K562 (cell line): ENCODE results near the gene DDX54. TPM values are rescaled to one million over a fixed set of nuclear protein-coding genes. Genes with fewer than 3 reads are reported as not detected.
A peak's percentile ranks its signal among the peaks of the same experiment; 100 is the strongest.

Experiments used
- ADNP ChIP-seq: fragments of 200-800 bp; sonication (Bioruptor generic); IDR thresholded peaks from 2 replicates; pipeline ENCODE4 v1.6.1; 2016; ENCODE audit warnings: missing genetic modification characterization, missing compliant biosample characterization
- GTF2A2 ChIP-seq: IDR thresholded peaks from 2 replicates; pipeline ENCODE4 v1.6.1; 2016; ENCODE audit warnings: mild to moderate bottlenecking, missing genetic modification characterization, missing compliant biosample characterization
- ILK ChIP-seq: fragments of 450-650 bp; IDR thresholded peaks from 2 replicates; pipeline ENCODE4 v1.6.1; 2016; ENCODE audit warnings: missing genetic modification characterization, low read depth, mild to moderate bottlenecking, missing compliant biosample characterization, moderate library complexity, borderline replicate concordance
- PYGO2 ChIP-seq: fragments of 450-650 bp; IDR thresholded peaks from 2 replicates; pipeline ENCODE4 v1.6.1; 2016; ENCODE audit warnings: mild to moderate bottlenecking, missing genetic modification characterization, moderate library complexity, missing compliant biosample characterization
- RBM17 ChIP-seq: fragments of 200-400 bp; formaldehyde crosslinking; IDR thresholded peaks from 2 replicates; pipeline ENCODE4 v1.6.1; 2017; ENCODE audit warnings: low read depth, mild to moderate bottlenecking, low read length, borderline replicate concordance
- RUNX1 ChIP-seq: sonication (generic); IDR thresholded peaks from 2 replicates; pipeline ENCODE4 v1.6.1; 2016; ENCODE audit warnings: antibody characterized with exemption, low read depth
- SPI1 ChIP-seq: IDR thresholded peaks from 2 replicates; pipeline ENCODE4 v1.6.1; 2011; ENCODE audit warnings: low read depth, low read length, control low read depth, borderline replicate concordance
- SRF ChIP-seq, 2 experiments: fragments of 250-450, 450-650 bp in 1 of 2; sonication (Bioruptor Pico) in 1 of 2; sonication (generic) in 1 of 2; formaldehyde crosslinking; IDR thresholded peaks; 2 replicates each; pipeline versions ENCODE4 v1.5.0 to v1.5.1; 2020 to 2022; ENCODE audit warnings: mild to moderate bottlenecking in 1 of 2, missing genetic modification reagents in 1 of 2
- YBX1 ChIP-seq: fragments of 450-650 bp; IDR thresholded peaks from 2 replicates; pipeline ENCODE4 v1.7.1; 2016; ENCODE audit warnings: mild to moderate bottlenecking
- ZNF507 ChIP-seq: conservative IDR thresholded peaks from 2 replicates; pipeline ENCODE4 v1.6.1; 2017; ENCODE audit warnings: missing genetic modification characterization, missing compliant biosample characterization
- polyA plus RNA-seq, 8 experiments: library from polyadenylated mRNA; depleted of rRNA in 4 of 8; stranded (reverse) in 5 of 8; unstranded in 3 of 8; fragments of >200 nt; fragmentation: Nextera tagmentation in 2 of 8; fragmentation: Illumina TruSeq in 1 of 8; extraction: Ambion mirVana in 2 of 8; extraction: Trizol in 1 of 8; gene quantifications; 2 replicates each; pipeline versions ENCODE4 v1.2.1 to v1.2.3, GENCODE V29; 2011 to 2014; ENCODE audit warnings: inconsistent platforms in 1 of 8, missing spikeins in 1 of 8
- total RNA-seq, 7 experiments: library from RNA; depleted of rRNA in 6 of 7; stranded (reverse); fragments of >200 nt in 6 of 7; fragmentation: Illumina TruSeq in 2 of 7; extraction: Trizol in 2 of 7; gene quantifications; 2 replicates each; pipeline versions ENCODE4 v1.2.1 to v1.2.3, GENCODE V29; 2011 to 2021; ENCODE audit warnings: low replicate concordance in 1 of 7
- TF ChIP-seq, protein P1 (sequence below): fragments of 250-450 bp; sonication (Bioruptor Pico); IDR thresholded peaks from 2 replicates; pipeline ENCODE4 v1.5.0; 2020; ENCODE audit warnings: mild to moderate bottlenecking, borderline replicate concordance
- TF ChIP-seq, protein P2 (sequence below): sonication (generic); formaldehyde crosslinking; IDR thresholded peaks from 2 replicates; pipeline ENCODE4 v1.8.1; 2023; ENCODE audit warnings: missing genetic modification reagents, mild to moderate bottlenecking, borderline replicate concordance
- TF ChIP-seq, protein P3 (sequence below): sonication (generic); formaldehyde crosslinking; IDR thresholded peaks from 2 replicates; pipeline ENCODE4 v1.8.1; 2023; ENCODE audit warnings: mild to moderate bottlenecking, missing genetic modification reagents
- TF ChIP-seq, protein P4 (sequence below): fragments of 450-650 bp; IDR thresholded peaks from 2 replicates; pipeline ENCODE4 v1.6.1; 2016; ENCODE audit warnings: mild to moderate bottlenecking
- TF ChIP-seq, protein P5 (sequence below): fragments of 450-650 bp; formaldehyde crosslinking; IDR thresholded peaks from 2 replicates; pipeline ENCODE4 v1.4.0; 2022; ENCODE audit warnings: missing genetic modification characterization

Gene DDX54
- total and polyA plus RNA-seq, 9 of the 15 experiments (the other 6 are each of a cell fraction or from before 2014, with no cell fraction given) = 1.4 to 135 (median 51.4) TPM

DNA sequence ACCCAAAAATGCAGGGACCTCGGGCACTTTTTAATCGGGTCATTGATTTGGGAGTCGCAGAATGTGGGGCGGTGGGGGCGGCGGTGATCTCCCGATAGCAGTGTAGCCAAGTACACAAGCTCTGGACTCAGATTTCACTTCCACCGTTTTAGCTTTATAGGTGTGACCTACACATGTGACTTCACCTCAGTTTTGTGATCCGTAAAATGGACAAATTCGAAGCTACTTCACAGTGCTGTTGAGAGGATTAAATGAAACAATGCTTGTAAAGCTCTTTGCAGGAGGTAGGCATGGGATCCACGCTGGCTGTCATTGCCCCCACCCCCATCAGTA lies 721 bp upstream of the DDX54 start (continued):
- TF ChIP-seq ILK (tag) (no peak), RUNX1 (no peak), ADNP (tag) (peak; percentile 99), YBX1 (no peak), ZNF507 (no peak), GTF2A2 (no peak), PYGO2 (no peak), RBM17 (no peak), SPI1 (no peak), SRF (CRISPR knock-in tag; IDR thresholded peaks at IDR 0.05) (no peak)
- TF ChIP-seq, protein P1, sequence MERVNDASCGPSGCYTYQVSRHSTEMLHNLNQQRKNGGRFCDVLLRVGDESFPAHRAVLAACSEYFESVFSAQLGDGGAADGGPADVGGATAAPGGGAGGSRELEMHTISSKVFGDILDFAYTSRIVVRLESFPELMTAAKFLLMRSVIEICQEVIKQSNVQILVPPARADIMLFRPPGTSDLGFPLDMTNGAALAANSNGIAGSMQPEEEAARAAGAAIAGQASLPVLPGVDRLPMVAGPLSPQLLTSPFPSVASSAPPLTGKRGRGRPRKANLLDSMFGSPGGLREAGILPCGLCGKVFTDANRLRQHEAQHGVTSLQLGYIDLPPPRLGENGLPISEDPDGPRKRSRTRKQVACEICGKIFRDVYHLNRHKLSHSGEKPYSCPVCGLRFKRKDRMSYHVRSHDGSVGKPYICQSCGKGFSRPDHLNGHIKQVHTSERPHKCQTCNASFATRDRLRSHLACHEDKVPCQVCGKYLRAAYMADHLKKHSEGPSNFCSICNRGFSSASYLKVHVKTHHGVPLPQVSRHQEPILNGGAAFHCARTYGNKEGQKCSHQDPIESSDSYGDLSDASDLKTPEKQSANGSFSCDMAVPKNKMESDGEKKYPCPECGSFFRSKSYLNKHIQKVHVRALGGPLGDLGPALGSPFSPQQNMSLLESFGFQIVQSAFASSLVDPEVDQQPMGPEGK (CRISPR knock-in tag) = no peak
- TF ChIP-seq, protein P2, sequence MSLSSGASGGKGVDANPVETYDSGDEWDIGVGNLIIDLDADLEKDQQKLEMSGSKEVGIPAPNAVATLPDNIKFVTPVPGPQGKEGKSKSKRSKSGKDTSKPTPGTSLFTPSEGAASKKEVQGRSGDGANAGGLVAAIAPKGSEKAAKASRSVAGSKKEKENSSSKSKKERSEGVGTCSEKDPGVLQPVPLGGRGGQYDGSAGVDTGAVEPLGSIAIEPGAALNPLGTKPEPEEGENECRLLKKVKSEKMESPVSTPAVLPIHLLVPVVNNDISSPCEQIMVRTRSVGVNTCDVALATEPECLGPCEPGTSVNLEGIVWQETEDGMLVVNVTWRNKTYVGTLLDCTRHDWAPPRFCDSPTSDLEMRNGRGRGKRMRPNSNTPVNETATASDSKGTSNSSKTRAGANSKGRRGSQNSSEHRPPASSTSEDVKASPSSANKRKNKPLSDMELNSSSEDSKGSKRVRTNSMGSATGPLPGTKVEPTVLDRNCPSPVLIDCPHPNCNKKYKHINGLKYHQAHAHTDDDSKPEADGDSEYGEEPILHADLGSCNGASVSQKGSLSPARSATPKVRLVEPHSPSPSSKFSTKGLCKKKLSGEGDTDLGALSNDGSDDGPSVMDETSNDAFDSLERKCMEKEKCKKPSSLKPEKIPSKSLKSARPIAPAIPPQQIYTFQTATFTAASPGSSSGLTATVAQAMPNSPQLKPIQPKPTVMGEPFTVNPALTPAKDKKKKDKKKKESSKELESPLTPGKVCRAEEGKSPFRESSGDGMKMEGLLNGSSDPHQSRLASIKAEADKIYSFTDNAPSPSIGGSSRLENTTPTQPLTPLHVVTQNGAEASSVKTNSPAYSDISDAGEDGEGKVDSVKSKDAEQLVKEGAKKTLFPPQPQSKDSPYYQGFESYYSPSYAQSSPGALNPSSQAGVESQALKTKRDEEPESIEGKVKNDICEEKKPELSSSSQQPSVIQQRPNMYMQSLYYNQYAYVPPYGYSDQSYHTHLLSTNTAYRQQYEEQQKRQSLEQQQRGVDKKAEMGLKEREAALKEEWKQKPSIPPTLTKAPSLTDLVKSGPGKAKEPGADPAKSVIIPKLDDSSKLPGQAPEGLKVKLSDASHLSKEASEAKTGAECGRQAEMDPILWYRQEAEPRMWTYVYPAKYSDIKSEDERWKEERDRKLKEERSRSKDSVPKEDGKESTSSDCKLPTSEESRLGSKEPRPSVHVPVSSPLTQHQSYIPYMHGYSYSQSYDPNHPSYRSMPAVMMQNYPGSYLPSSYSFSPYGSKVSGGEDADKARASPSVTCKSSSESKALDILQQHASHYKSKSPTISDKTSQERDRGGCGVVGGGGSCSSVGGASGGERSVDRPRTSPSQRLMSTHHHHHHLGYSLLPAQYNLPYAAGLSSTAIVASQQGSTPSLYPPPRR (CRISPR knock-in tag) = no peak
- TF ChIP-seq, protein P3, sequence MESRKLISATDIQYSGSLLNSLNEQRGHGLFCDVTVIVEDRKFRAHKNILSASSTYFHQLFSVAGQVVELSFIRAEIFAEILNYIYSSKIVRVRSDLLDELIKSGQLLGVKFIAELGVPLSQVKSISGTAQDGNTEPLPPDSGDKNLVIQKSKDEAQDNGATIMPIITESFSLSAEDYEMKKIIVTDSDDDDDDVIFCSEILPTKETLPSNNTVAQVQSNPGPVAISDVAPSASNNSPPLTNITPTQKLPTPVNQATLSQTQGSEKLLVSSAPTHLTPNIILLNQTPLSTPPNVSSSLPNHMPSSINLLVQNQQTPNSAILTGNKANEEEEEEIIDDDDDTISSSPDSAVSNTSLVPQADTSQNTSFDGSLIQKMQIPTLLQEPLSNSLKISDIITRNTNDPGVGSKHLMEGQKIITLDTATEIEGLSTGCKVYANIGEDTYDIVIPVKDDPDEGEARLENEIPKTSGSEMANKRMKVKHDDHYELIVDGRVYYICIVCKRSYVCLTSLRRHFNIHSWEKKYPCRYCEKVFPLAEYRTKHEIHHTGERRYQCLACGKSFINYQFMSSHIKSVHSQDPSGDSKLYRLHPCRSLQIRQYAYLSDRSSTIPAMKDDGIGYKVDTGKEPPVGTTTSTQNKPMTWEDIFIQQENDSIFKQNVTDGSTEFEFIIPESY (CRISPR knock-in tag) = no peak
- TF ChIP-seq, protein P4, sequence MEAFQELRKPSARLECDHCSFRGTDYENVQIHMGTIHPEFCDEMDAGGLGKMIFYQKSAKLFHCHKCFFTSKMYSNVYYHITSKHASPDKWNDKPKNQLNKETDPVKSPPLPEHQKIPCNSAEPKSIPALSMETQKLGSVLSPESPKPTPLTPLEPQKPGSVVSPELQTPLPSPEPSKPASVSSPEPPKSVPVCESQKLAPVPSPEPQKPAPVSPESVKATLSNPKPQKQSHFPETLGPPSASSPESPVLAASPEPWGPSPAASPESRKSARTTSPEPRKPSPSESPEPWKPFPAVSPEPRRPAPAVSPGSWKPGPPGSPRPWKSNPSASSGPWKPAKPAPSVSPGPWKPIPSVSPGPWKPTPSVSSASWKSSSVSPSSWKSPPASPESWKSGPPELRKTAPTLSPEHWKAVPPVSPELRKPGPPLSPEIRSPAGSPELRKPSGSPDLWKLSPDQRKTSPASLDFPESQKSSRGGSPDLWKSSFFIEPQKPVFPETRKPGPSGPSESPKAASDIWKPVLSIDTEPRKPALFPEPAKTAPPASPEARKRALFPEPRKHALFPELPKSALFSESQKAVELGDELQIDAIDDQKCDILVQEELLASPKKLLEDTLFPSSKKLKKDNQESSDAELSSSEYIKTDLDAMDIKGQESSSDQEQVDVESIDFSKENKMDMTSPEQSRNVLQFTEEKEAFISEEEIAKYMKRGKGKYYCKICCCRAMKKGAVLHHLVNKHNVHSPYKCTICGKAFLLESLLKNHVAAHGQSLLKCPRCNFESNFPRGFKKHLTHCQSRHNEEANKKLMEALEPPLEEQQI = no peak
- TF ChIP-seq, protein P5, sequence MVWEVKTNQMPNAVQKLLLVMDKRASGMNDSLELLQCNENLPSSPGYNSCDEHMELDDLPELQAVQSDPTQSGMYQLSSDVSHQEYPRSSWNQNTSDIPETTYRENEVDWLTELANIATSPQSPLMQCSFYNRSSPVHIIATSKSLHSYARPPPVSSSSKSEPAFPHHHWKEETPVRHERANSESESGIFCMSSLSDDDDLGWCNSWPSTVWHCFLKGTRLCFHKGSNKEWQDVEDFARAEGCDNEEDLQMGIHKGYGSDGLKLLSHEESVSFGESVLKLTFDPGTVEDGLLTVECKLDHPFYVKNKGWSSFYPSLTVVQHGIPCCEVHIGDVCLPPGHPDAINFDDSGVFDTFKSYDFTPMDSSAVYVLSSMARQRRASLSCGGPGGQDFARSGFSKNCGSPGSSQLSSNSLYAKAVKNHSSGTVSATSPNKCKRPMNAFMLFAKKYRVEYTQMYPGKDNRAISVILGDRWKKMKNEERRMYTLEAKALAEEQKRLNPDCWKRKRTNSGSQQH (CRISPR knock-in tag) = no peak
